Stimulated activated effector memory CD8-positive, alpha-beta T cell treated with anti-CD3 and anti-CD28 coated beads, Interleukin-12 subunit alpha, Interleukin-12 subunit beta, amount 100 ng/mL, for 72 hours (primary cell): ENCODE data around the gene NFASC.

Source experiments
- ATAC-seq: fragments of 150-1000 bp; cut with Tn5 transposase; 2 replicates; pipeline ENCODE4 v1.10.0; 2021
- DNase-seq, 2 donors: peaks; one replicate each; pipeline ENCODE4 v3.0.0; 2021 to 2022; ENCODE audit warnings: low spot score in 2 of 2
- H3K27ac Mint-ChIP-seq: one replicate; pipeline ENCODE4 v1.8.0; 2022; ENCODE audit warnings: mild to moderate bottlenecking, mixed read lengths
- H3K36me3 Mint-ChIP-seq: one replicate; pipeline ENCODE4 v1.8.0; 2022; ENCODE audit warnings: mild to moderate bottlenecking, mixed read lengths
- H3K4me1 Mint-ChIP-seq: one replicate; pipeline ENCODE4 v1.8.0; 2022; ENCODE audit warnings: mixed read lengths
- H3K4me3 Mint-ChIP-seq: one replicate; pipeline ENCODE4 v1.8.0; 2022; ENCODE audit warnings: mild to moderate bottlenecking, mixed read lengths
- H3K9me3 Mint-ChIP-seq: one replicate; pipeline ENCODE4 v1.8.0; 2022; ENCODE audit warnings: mixed read lengths

NFASC gene

DNA sequence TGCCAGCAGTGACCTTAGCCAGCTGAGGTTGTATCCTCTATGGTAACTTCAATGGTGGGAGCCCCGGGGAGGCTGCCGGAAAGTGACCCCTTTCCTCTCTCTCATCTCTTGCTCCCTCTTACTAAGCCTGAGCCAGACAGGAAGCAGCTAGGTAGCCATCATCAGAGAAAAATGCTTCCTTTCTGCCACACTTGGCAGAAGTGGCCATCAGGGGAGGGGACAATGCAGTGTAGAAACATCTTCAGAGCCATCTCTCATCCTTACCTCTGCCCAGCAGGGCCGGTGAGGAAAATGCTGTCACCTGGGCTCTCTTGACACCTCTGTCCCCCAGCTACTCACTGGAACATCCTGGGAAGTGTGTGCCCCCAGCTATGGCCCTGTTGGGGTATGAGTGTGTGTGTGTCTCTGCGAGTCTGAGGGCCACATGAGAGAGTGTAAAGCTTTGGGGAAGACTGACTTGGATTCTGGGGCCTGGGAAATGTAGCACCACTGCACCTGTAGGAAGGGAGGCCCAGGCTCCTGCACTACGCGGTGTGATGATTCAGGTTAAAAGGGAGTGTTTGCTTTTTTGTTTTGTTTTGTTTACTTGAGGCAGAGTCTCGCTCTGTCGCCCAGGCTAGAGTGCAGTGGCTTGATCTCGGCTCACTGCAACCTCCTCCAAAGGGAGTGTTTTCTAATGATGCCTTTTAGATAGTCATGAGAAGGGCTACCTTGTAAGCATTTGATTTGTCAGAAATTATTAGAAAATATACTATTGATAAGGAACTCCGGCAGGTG is 123.6 kb downstream of the NFASC start:
- H3K9me3 Mint-ChIP-seq: no peaks in the 10 kb centered on the region
- H3K36me3 Mint-ChIP-seq: no peaks in the 10 kb centered on the region
- no peak for ATAC-seq
- H3K27ac Mint-ChIP-seq: no peak overlapping the region
- no peak for DNase-seq
- no peak overlapping the region for H3K4me3 Mint-ChIP-seq
- H3K4me1 Mint-ChIP-seq: peaks cover 13% of the 10 kb centered on the region

DNA sequence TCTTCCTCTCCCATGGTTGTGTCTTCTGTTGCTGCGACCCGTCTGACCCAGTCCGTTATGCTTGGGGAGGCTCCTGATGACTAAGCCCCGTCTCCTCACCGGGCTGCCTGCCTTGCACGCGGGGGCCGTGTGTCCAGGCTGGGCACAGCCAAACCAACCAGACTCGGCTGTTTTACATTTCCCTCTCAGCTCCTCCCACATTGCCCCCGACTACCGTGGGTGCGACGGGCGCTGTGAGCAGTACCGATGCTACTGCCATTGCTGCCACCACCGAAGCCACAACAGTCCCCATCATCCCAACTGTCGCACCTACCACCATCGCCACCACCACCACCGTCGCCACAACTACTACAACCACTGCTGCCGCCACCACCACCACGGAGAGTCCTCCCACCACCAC is 126.3 kb downstream of the NFASC start:
- no peaks in the 10 kb centered on the region for H3K36me3 Mint-ChIP-seq
- no peak overlapping the region for H3K27ac Mint-ChIP-seq
- no peaks in the 10 kb centered on the region for H3K9me3 Mint-ChIP-seq
- no peak for DNase-seq
- no peak for ATAC-seq
- H3K4me1 Mint-ChIP-seq: peaks cover 13% of the 10 kb centered on the region
- H3K4me3 Mint-ChIP-seq: no peak overlapping the region

DNA sequence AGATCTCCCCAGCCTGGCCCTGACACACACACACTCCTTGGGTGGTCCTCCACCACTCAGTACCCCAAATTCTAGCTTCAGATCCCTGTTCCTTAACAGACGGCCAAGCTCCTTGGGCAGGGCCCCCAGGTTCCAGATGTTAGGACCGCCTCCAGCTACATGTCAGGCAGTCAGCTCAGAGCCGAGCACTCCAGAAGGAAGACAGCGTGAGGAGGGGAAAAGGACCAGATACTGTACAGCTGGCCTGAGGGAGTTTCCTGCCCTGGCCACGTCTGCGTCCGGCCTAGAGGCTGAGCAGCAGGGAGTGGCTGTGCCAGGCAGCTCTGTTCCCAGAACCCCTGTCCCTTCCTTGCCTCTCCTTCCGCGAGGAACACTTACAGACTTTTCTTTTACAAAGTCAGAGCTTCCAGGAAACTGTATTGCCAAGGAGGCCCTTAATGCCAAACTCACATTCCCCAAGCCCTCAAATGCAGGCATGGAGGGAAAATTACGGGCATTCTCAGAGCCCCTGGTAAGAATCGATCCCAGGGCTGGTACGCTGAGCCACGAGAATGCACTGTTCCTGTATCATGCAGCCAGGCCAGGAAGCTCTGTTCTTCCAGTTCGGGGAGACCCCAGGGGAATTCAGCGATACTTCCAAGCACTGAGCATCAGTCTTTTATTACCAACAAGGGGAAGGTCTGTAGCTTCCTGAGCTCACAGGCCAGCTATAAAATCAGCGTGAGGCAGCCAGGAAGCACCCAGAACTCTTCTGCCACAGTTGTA is 127.1 kb downstream of the NFASC start:
- Mint-ChIP-seq H3K27ac (no peak overlapping the region), H3K9me3 (no peaks in the 10 kb centered on the region), H3K4me1 (peaks cover 5% of the 10 kb centered on the region), H3K4me3 (no peak overlapping the region), H3K36me3 (no peaks in the 10 kb centered on the region)
- ATAC-seq (no peak), DNase-seq (no peak)

DNA sequence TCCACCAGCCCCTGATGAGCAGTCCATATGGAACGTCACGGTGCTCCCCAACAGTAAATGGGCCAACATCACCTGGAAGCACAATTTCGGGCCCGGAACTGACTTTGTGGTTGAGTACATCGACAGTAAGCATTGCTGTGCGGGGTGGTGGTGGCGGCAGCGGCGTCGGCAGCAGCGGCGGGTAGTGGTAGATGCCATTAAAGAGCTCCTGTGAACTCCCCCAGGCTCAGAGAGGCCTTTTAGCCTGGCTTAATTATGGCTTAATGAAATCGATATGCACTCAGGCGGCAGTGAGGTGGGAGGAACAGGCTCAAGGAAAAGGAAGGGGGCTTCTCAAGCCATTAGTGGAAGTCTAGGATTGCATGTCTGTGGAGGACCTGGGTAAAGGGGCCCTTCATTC is 130.5 kb downstream of the NFASC start:
- no peak overlapping the region for H3K27ac Mint-ChIP-seq
- no peak for ATAC-seq
- no peak overlapping the region for H3K4me3 Mint-ChIP-seq
- H3K36me3 Mint-ChIP-seq: no peaks in the 10 kb centered on the region
- H3K9me3 Mint-ChIP-seq: no peaks in the 10 kb centered on the region
- no peak for DNase-seq
- H3K4me1 Mint-ChIP-seq: no peaks in the 10 kb centered on the region

DNA sequence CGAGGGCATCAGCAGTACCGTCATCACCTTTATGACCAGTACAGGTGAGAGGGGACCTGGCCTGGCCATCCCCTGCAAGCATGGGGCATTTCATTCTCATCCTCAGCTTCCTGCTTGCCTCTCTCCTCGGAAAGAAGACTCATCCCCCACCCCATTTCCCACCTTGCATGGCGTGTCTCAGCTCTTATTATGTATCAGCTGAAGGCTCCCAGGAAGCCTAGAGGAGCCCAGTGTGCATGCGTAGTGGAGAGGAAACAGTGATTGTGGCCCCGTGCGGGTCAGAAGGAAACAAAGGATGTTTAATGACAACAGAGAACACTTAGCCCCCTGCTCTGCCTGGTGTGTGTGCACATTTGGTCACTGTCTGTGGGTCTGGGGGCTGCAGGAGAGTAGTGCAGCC is 132.0 kb downstream of the NFASC start:
- no peaks in the 10 kb centered on the region for H3K4me1 Mint-ChIP-seq
- DNase-seq (no peak), ATAC-seq (no peak)
- no peak overlapping the region for H3K4me3 Mint-ChIP-seq
- H3K9me3 Mint-ChIP-seq: no peaks in the 10 kb centered on the region
- no peak overlapping the region for H3K27ac Mint-ChIP-seq
- no peaks in the 10 kb centered on the region for H3K36me3 Mint-ChIP-seq

DNA sequence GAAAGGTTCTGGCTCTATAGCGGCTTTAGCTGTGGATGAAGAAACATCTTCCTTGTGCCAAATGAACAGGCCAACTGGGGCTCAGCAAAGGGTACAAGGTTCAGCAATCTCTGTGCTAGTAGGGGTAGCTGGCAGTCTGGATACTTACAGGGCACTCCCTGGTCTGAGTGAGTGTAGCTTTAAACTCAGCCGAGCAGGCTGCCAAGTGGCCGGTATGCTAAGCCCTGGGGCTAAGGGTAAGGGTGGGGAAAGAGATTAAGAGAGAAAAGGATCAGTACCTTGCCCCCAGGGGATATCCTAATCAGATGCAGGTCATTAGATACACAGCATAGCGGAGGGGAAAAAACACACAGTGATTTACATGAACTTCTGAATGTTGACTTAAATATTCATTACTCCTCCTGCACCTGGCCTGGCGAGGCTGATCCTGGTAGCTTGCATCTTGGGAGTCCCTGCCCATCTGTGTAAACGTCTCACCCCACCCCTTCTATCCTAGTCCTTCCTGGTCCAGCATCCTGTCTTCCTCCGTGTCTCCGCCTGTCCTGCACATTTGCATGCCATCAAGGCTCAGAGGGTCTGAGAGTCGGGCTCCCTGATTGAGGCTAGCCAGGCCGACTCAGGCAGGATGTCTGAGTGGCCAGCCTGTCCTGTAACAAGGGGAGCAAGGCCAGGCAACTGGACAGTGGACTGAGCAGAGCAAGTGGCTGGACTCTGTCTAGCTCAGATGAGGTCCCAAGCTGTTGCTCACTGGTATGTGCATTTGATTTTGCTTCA is 132.9 kb downstream of the NFASC start:
- Mint-ChIP-seq H3K4me1 (no peaks in the 10 kb centered on the region), H3K4me3 (no peak overlapping the region), H3K9me3 (no peaks in the 10 kb centered on the region), H3K27ac (no peak overlapping the region), H3K36me3 (no peaks in the 10 kb centered on the region)
- DNase-seq (no peak), ATAC-seq (no peak)

DNA sequence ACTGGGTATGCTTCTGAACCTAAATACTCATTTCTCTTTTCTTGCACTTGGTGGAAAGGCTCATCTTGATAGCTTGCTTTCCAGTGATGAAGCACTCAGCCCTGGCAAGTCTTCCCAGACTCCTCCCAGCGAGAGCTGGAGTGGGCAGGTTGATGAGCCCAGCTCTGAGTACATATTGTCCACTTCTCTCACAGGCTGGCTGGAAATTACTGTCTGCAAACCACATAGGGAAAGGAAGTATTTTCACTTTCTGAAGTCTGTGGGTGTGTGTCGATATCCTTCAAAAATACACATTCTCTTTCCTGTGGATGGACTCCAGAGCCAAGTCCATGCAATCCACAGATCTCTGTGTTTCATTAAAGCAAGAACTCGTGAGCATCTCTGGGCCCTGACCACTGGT is 133.7 kb downstream of the NFASC start:
- H3K36me3 Mint-ChIP-seq: no peaks in the 10 kb centered on the region
- ATAC-seq (no peak), DNase-seq (no peak)
- no peak overlapping the region for H3K27ac Mint-ChIP-seq
- no peaks in the 10 kb centered on the region for H3K9me3 Mint-ChIP-seq
- H3K4me1 Mint-ChIP-seq: no peaks in the 10 kb centered on the region
- no peak overlapping the region for H3K4me3 Mint-ChIP-seq

DNA sequence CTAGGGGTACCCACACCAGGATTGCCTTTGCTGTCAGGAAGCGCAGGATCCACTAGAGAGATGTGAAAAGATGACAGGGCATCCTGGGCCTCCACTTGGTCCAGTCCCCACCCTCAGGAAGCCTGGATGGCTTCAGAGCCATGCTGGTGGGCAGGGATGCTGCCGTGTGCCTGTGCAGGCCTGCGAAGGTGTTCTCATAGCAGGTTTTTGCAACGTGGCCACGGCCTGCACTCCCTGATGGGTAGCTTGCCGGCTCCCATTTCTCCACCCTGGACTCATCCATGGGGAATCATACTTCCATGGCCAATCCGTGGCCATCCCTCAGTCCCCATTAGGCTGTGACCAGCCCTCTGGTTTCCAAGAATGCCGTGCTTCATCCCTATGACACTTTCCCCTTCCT is 138.2 kb downstream of the NFASC start:
- no peak overlapping the region for H3K27ac Mint-ChIP-seq
- no peaks in the 10 kb centered on the region for H3K4me1 Mint-ChIP-seq
- no peaks in the 10 kb centered on the region for H3K36me3 Mint-ChIP-seq

DNA sequence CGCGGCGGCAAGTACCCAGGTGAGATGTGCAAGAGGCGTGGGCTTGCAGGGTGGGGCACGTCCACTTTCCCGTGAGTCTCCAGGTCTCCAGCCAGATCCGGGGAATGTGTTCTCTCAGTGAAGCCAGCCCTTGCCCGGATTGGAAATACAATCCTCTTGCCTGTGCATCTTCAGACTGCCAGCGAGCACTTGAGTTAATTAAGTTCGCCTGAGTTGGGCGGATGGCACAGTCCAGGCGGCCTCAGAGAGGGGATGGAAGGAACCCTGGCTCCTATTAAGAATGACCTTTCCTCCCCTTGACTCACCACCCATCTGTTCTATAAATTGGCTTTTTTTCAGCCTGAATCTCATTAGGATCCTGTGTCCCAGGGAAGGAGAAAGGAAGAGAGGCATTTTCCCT is 139.0 kb downstream of the NFASC start:
- DNase-seq: no peak
- H3K4me1 Mint-ChIP-seq: no peaks in the 10 kb centered on the region
- H3K36me3 Mint-ChIP-seq: no peaks in the 10 kb centered on the region
- no peak for ATAC-seq
- no peaks in the 10 kb centered on the region for H3K9me3 Mint-ChIP-seq
- no peak overlapping the region for H3K4me3 Mint-ChIP-seq
- no peak overlapping the region for H3K27ac Mint-ChIP-seq

More for the DNA sequence above, 138.2 kb downstream of the NFASC start:
- no peak for ATAC-seq
- Mint-ChIP-seq H3K9me3 (no peaks in the 10 kb centered on the region), H3K4me3 (no peak overlapping the region)
- no peak for DNase-seq

DNA sequence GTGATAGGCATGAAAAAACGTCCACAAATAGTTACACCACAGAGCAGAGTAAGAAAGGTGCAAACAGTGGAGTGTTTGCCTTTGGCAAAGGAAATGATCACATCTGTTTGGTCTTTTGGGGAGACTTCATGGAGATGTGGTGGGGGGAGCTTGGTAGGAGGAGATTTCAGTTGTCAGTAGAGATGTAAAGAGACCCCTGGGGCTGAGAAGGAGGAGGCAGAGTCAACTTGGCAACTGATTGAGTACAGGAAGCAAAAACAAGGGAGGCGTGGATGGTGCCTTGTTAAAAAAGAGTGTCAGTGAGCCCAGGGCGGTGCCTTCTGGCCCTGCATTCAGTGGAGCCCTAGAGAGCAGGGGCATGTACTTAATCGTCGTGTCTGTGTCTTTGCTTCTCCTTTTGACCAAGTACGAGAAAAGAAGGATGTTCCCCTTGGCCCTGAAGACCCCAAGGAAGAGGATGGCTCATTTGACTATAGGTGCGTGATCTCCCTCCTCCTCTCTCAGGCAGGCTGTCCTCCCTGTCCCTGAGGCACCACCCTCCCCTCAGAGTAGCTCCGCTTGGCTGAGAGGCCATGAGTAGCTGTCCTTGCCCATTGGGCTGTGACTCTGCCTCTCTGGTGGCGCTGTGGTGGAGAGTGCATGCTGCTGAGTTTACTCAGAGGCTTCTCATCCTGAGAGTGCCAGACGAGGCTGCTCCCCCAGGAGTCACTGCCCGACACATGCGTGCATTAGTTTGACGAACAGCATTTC is 141.9 kb downstream of the NFASC start:
- Mint-ChIP-seq H3K9me3 (no peaks in the 10 kb centered on the region), H3K4me3 (no peak overlapping the region)

DNA sequence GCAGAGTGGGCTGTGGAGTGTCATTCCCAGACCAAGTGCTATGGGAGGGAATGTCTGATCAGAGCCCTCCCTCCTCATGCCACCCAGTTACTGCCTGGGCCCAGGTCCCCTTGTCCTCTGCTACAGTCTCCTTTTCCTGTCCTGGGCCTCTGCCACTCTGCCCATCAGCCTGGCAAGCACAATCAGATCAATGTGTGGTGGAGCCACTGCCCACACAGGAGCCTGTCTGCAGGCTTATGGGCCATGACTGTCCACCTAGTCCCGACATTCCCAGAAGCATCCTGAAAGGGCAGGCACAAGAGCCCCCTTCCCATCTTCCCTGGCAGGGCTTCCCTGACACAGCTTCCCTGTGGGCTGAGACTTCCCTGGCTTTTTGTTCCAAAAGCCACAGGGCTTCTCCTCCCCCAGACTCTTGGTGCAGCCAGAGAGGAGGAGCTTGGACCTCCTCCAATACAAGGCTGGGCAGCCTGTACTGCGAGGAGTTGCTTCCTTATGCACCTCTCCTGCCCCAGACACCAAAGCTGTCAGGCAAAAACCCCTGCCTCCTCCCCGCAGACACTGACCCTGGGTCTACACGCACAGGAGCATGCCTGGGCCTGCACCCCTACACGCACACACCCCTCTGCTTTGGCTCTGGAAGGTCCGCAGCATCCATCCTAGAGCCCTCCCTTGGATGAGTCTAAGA is 143.2 kb downstream of the NFASC start:
- H3K4me3 Mint-ChIP-seq: no peak overlapping the region
- no peaks in the 10 kb centered on the region for H3K9me3 Mint-ChIP-seq
- no peaks in the 10 kb centered on the region for H3K4me1 Mint-ChIP-seq
- no peak for DNase-seq
- H3K27ac Mint-ChIP-seq: no peak overlapping the region
- no peaks in the 10 kb centered on the region for H3K36me3 Mint-ChIP-seq
- ATAC-seq: no peak

More for the DNA sequence above, 141.9 kb downstream of the NFASC start:
- H3K4me1 Mint-ChIP-seq: no peaks in the 10 kb centered on the region
- DNase-seq: no peak
- no peak for ATAC-seq
- H3K27ac Mint-ChIP-seq: no peak overlapping the region
- H3K36me3 Mint-ChIP-seq: no peaks in the 10 kb centered on the region

DNA sequence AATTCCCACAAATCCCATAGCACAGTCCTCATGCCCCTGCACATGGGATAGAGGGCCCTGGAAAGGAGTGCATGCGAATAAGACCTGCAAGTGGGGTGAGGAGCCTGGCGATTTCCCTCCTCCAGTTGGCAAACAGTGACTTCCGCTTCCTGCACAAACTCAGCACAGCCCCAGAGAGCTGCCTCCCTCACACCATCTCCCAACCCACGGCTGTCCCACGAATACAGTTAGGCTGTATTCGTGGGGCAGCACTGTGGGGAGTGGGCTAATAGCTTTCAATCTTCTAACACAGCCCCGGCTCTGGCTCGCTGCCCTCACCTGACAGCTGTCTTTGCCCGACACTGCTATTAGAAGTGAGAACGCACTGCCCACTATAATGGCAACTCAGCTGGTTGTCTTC is 144.1 kb downstream of the NFASC start:
- ATAC-seq: no peak
- no peaks in the 10 kb centered on the region for H3K36me3 Mint-ChIP-seq
- H3K27ac Mint-ChIP-seq: no peak overlapping the region
- H3K4me1 Mint-ChIP-seq: no peaks in the 10 kb centered on the region
- H3K9me3 Mint-ChIP-seq: no peaks in the 10 kb centered on the region
- H3K4me3 Mint-ChIP-seq: no peak overlapping the region
- no peak for DNase-seq

DNA sequence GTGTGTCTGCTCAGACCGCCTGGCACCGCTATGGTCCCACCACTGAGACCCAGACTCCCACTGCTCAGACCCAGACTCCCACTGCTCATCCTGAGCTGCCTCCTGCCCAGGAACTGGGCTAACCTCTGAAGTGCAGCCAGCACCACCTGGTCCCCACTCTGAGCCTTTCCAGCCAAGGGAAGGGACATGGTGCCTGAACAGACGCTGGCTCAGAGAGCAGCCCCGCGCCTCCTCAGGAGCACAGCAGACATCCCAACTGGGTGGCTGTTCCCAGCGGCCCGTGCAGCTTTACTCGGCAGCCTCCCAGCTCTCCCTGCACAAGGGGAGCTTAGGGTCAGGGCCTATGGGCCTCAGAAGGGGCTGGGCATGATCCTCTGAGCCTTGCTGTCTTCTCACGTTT is 144.6 kb downstream of the NFASC start:
- Mint-ChIP-seq H3K4me1 (no peaks in the 10 kb centered on the region), H3K4me3 (no peak overlapping the region), H3K36me3 (no peaks in the 10 kb centered on the region), H3K27ac (no peak overlapping the region), H3K9me3 (no peaks in the 10 kb centered on the region)
- no peak for ATAC-seq
- no peak for DNase-seq

DNA sequence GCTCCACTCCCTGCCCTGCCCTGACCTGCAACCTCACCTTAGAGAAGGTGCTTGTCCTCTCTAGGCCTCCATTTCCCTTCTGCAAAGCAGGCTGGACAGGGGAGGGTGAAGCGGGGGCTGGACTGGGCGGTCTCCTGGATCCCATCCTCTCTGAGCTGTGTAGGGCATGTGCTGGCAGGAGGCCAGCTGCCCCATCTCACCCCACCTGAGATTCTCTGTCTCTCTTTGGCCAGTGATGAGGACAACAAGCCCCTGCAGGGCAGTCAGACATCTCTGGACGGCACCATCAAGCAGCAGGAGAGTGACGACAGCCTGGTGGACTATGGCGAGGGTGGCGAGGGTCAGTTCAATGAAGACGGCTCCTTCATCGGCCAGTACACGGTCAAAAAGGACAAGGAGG is 145.4 kb downstream of the NFASC start:
- ATAC-seq (no peak), DNase-seq (no peak)
- Mint-ChIP-seq H3K4me3 (no peak overlapping the region), H3K4me1 (no peaks in the 10 kb centered on the region), H3K27ac (no peak overlapping the region), H3K36me3 (no peaks in the 10 kb centered on the region), H3K9me3 (no peaks in the 10 kb centered on the region)

DNA sequence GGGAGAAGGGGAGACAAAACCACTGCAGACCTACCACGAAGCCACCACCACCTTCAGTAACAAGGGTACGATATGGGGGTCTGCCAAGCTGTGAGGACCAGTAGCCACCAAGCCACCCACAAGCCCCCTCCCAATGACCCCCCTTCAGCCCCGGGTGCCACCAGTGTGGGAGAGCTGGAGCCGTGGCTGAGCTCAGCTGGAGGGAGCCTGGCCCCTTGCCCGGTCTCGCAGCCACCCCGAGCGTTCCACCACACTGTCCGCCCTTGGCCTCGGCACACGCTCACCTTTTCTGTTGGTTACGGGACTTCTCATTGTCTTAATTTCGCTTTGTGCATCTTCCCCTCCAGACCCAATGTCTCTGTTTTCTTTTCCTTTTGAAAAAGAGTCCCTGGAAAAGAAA is 145.9 kb downstream of the NFASC start:
- H3K4me3 Mint-ChIP-seq: no peak overlapping the region
- ATAC-seq (no peak), DNase-seq (no peak)
- no peaks in the 10 kb centered on the region for H3K9me3 Mint-ChIP-seq
- no peaks in the 10 kb centered on the region for H3K4me1 Mint-ChIP-seq
- no peak overlapping the region for H3K27ac Mint-ChIP-seq
- H3K36me3 Mint-ChIP-seq: no peaks in the 10 kb centered on the region
